Calu3 (cell line): Measurements from ENCODE around the gene EML6. TPM values are rescaled to one million over a fixed set of nuclear protein-coding genes. Genes with fewer than 3 reads are reported as not detected.

Experiments used
- BruUV-seq: library from RNA; stranded (reverse); fragments of 400-500 nt; replicated peaks from 2 replicates; lab custom pipeline; 2021; lab: Mats Ljungman, UMichigan
- CTCF ChIA-PET: fragments of 300-600 bp; sonication (Branson Sonifier 250); formaldehyde crosslinking; loops from one replicate; lab custom pipeline; 2022; ENCODE audit warnings: antibody characterized with exemption; lab: Charles Lee
- DNase-seq: peaks from one replicate; pipeline ENCODE4 v3.0.0; 2022
- H3K27ac Mint-ChIP-seq: one replicate; pipeline ENCODE4 v1.8.0; 2022; ENCODE audit warnings: mixed read lengths; ENCODE audit not compliant: unreplicated experiment
- H3K27me3 Mint-ChIP-seq: one replicate; pipeline ENCODE4 v1.8.0; 2022; ENCODE audit warnings: mixed read lengths; ENCODE audit not compliant: unreplicated experiment
- H3K36me3 Mint-ChIP-seq: one replicate; pipeline ENCODE4 v1.8.0; 2022; ENCODE audit warnings: mild to moderate bottlenecking, moderate library complexity, mixed read lengths; ENCODE audit not compliant: insufficient read depth, unreplicated experiment
- H3K4me1 Mint-ChIP-seq: one replicate; pipeline ENCODE4 v1.8.0; 2022; ENCODE audit warnings: mild to moderate bottlenecking, low read depth, mixed read lengths; ENCODE audit not compliant: unreplicated experiment
- H3K4me3 Mint-ChIP-seq: one replicate; pipeline ENCODE4 v1.8.0; 2022; ENCODE audit warnings: mild to moderate bottlenecking, low read depth, moderate library complexity, mixed read lengths; ENCODE audit not compliant: unreplicated experiment
- H3K9me3 Mint-ChIP-seq: one replicate; pipeline ENCODE4 v1.8.0; 2022; ENCODE audit warnings: low read depth, mixed read lengths; ENCODE audit not compliant: unreplicated experiment
- CTCF ChIP-seq: fragments of 200-600 bp; IDR thresholded peaks from one replicate; pipeline ENCODE4 v1.8.0; 2022; ENCODE audit warnings: antibody characterized with exemption; ENCODE audit not compliant: unreplicated experiment
- intact Hi-C: fragments of 100-400 bp; cut with micrococcal nuclease; formaldehyde crosslinking; loops from one replicate; pipeline ENCODE4 v1.10.0; 2022; ENCODE audit not compliant: unreplicated experiment
- total RNA-seq: library from RNA; stranded (reverse); gene quantifications from 2 replicates; pipeline ENCODE4 v1.2.3, GENCODE V29; 2022

EML6 gene
- total RNA-seq, 1 experiment from 2014 or later = 0.45 TPM

- H3K4me3 Mint-ChIP-seq = no peak overlapping the region
- no peak for TF ChIP-seq CTCF
- H3K9me3 Mint-ChIP-seq = peaks cover 10% of the 10 kb centered on the region
- BruUV-seq = no TSS peak
- DNase-seq = no peak
- peaks cover 10% of the 10 kb centered on the region for H3K4me1 Mint-ChIP-seq
- H3K27me3 Mint-ChIP-seq = no peaks in the 10 kb centered on the region
- H3K27ac Mint-ChIP-seq = no peak overlapping the region
- H3K36me3 Mint-ChIP-seq = no peaks in the 10 kb centered on the region
- intact Hi-C loops = no loop called here
- CTCF ChIA-PET = no interaction called here
Observed at GRCh38 chr2:54770676-54771075, 47.2 kb downstream of the EML6 start.

GRCh38 chr2:54771166-54771885 is 47.9 kb downstream of the EML6 start:
- no peak overlapping the region for H3K4me3 Mint-ChIP-seq
- no peak for DNase-seq
- H3K4me1 Mint-ChIP-seq = peaks cover 10% of the 10 kb centered on the region
- no TSS peak for BruUV-seq
- TF ChIP-seq CTCF = no peak
- no peak overlapping the region for H3K27ac Mint-ChIP-seq
- H3K9me3 Mint-ChIP-seq = peaks cover 14% of the 10 kb centered on the region
- H3K27me3 Mint-ChIP-seq = no peaks in the 10 kb centered on the region
- CTCF ChIA-PET = no interaction called here
- intact Hi-C loops = no loop called here
- H3K36me3 Mint-ChIP-seq = no peaks in the 10 kb centered on the region

- H3K36me3 Mint-ChIP-seq = no peaks in the 10 kb centered on the region
- CTCF ChIA-PET = no interaction called here
Observed at GRCh38 chr2:54772110-54772509, 48.6 kb downstream of the EML6 start.

GRCh38 chr2:54772531-54772930 is 49.1 kb downstream of the EML6 start:
- Mint-ChIP-seq H3K27ac (peak overlapping the region; percentile 51), H3K36me3 (no peaks in the 10 kb centered on the region), H3K27me3 (no peaks in the 10 kb centered on the region), H3K4me3 (no peak overlapping the region), H3K9me3 (peaks cover 14% of the 10 kb centered on the region), H3K4me1 (peaks cover 10% of the 10 kb centered on the region)
- TF ChIP-seq CTCF = no peak
- no TSS peak for BruUV-seq
- intact Hi-C loops = no loop called here
- CTCF ChIA-PET = no interaction called here
- DNase-seq = no peak

More at GRCh38 chr2:54772110-54772509, 48.6 kb downstream of the EML6 start:
- Mint-ChIP-seq H3K27me3 (no peaks in the 10 kb centered on the region), H3K4me1 (peaks cover 10% of the 10 kb centered on the region), H3K27ac (peak overlapping the region; percentile 51), H3K4me3 (no peak overlapping the region), H3K9me3 (peaks cover 14% of the 10 kb centered on the region)
- no TSS peak for BruUV-seq
- TF ChIP-seq CTCF = no peak
- DNase-seq = no peak
- intact Hi-C loops = no loop called here
